H9 (cell line): Measurements from ENCODE around the gene MAP7. TPM values are rescaled to one million over a fixed set of nuclear protein-coding genes. Genes with fewer than 3 reads are reported as not detected.

Experiments
- DNase-seq: peaks from one replicate; pipeline ENCODE4 v3.0.0-alpha.2; 2017
- H2AFZ ChIP-seq: one replicate; pipeline ENCODE4 v1.6.1; 2013; ENCODE audit warnings: mild to moderate bottlenecking, low read length, control low read depth, moderate library complexity
- H2AK5ac ChIP-seq: 2 replicates; pipeline ENCODE4 v1.6.1; 2013; ENCODE audit warnings: low read length, control low read depth, mixed read lengths; ENCODE audit not compliant: insufficient read length
- H2BK120ac ChIP-seq: one replicate; pipeline ENCODE4 v1.6.1; 2013; ENCODE audit warnings: low read depth, mild to moderate bottlenecking, low read length, control low read depth, inconsistent platforms; ENCODE audit not compliant: poor library complexity, severe bottlenecking
- H2BK12ac ChIP-seq: 2 replicates; pipeline ENCODE4 v1.6.1; 2013; ENCODE audit warnings: low read length, control low read depth, mixed read lengths, low read depth; ENCODE audit not compliant: insufficient read length
- H2BK15ac ChIP-seq: 2 replicates; pipeline ENCODE4 v1.6.1; 2013; ENCODE audit warnings: low read depth, low read length, control low read depth
- H2BK20ac ChIP-seq: one replicate; pipeline ENCODE4 v1.6.1; 2013; ENCODE audit warnings: low read depth, mild to moderate bottlenecking, low read length, control low read depth, inconsistent platforms; ENCODE audit not compliant: poor library complexity, severe bottlenecking
- H2BK5ac ChIP-seq: 2 replicates; pipeline ENCODE4 v1.6.1; 2013; ENCODE audit warnings: low read length, control low read depth, mixed read lengths; ENCODE audit not compliant: insufficient read length
- H3K14ac ChIP-seq: 2 replicates; pipeline ENCODE4 v1.6.1; 2013; ENCODE audit warnings: low read length, control low read depth; ENCODE audit not compliant: insufficient read depth
- H3K18ac ChIP-seq: 2 replicates; pipeline ENCODE4 v1.6.1; 2013; ENCODE audit warnings: low read depth, mild to moderate bottlenecking, mixed read lengths, low read length, control low read depth; ENCODE audit not compliant: insufficient read length
- H3K23ac ChIP-seq: 2 replicates; pipeline ENCODE4 v1.6.1; 2013; ENCODE audit warnings: low read length, control low read depth, mixed read lengths, low read depth; ENCODE audit not compliant: insufficient read length
- H3K23me2 ChIP-seq: 2 replicates; pipeline ENCODE4 v1.6.1; 2013; ENCODE audit warnings: low read depth, mild to moderate bottlenecking, mixed read lengths, low read length, control low read depth; ENCODE audit not compliant: insufficient read length, poor library complexity, severe bottlenecking
- H3K27ac ChIP-seq: 2 replicates; pipeline ENCODE4 v1.5.1; 2013; ENCODE audit warnings: low read length, control low read depth, mixed read lengths, low read depth; ENCODE audit not compliant: insufficient read length
- H3K27me3 ChIP-seq: 2 replicates; pipeline ENCODE4 v1.6.1; 2013; ENCODE audit warnings: low read length, control low read depth, inconsistent platforms; ENCODE audit not compliant: insufficient read depth
- H3K4ac ChIP-seq: 2 replicates; pipeline ENCODE4 v1.6.1; 2013; ENCODE audit warnings: low read depth, mild to moderate bottlenecking, control low read depth, inconsistent platforms, low read length, moderate library complexity
- H3K4me1 ChIP-seq: 2 replicates; pipeline ENCODE4 v1.6.1; 2013; ENCODE audit warnings: low read length, control low read depth, inconsistent platforms; ENCODE audit not compliant: insufficient read depth
- H3K4me2 ChIP-seq: 2 replicates; pipeline ENCODE4 v1.6.1; 2013; ENCODE audit warnings: low read length, control low read depth, mixed read lengths; ENCODE audit not compliant: insufficient read length, insufficient read depth
- H3K56ac ChIP-seq: 2 replicates; pipeline ENCODE4 v1.6.1; 2013; ENCODE audit warnings: low read depth, mild to moderate bottlenecking, mixed read lengths, low read length, control low read depth; ENCODE audit not compliant: insufficient read length
- H3K79me1 ChIP-seq: 2 replicates; pipeline ENCODE4 v1.6.1; 2013; ENCODE audit warnings: low read depth, mild to moderate bottlenecking, moderate library complexity, low read length, control low read depth, inconsistent platforms; ENCODE audit not compliant: insufficient read depth, poor library complexity, severe bottlenecking
- H3K79me2 ChIP-seq: 2 replicates; pipeline ENCODE4 v1.6.1; 2013; ENCODE audit warnings: low read length, control low read depth, inconsistent platforms; ENCODE audit not compliant: insufficient read depth
- H3K9ac ChIP-seq: 2 replicates; pipeline ENCODE4 v1.6.1; 2013; ENCODE audit warnings: low read length, control low read depth, mixed read lengths; ENCODE audit not compliant: insufficient read length; ENCODE audit errors: extremely low read depth
- H3K9me3 ChIP-seq: one replicate; pipeline ENCODE4 v1.6.1; 2013; ENCODE audit warnings: low read depth, low read length, inconsistent platforms; ENCODE audit not compliant: control insufficient read depth
- H3T11ph ChIP-seq: one replicate; pipeline ENCODE4 v1.6.1; 2013; ENCODE audit warnings: mild to moderate bottlenecking, low read length, control low read depth, inconsistent platforms
- H4K20me1 ChIP-seq: one replicate; pipeline ENCODE4 v1.6.1; 2013; ENCODE audit not compliant: control insufficient read depth, insufficient read length, insufficient read depth
- H4K5ac ChIP-seq: 2 replicates; pipeline ENCODE4 v1.6.1; 2013; ENCODE audit warnings: low read depth, mild to moderate bottlenecking, mixed read lengths, low read length, control low read depth; ENCODE audit not compliant: insufficient read length
- H4K8ac ChIP-seq: replicated peaks from 2 replicates; pipeline ENCODE4 v1.6.1; 2013; ENCODE audit warnings: low read length, control low read depth, mixed read lengths, low read depth; ENCODE audit not compliant: insufficient read length
- H4K91ac ChIP-seq: 2 replicates; pipeline ENCODE4 v1.6.1; 2013; ENCODE audit warnings: low read depth, mild to moderate bottlenecking, moderate library complexity, mixed read lengths, low read length, control low read depth; ENCODE audit not compliant: insufficient read length
- H3K27ac Mint-ChIP-seq, 3 experiments: 2 replicates in 2 of 3; 3 replicates in 1 of 3; pipeline ENCODE4 v1.8.0; 2020 to 2021; ENCODE audit warnings: mixed read lengths in 3 of 3, mild to moderate bottlenecking in 1 of 3, moderate library complexity in 1 of 3
- H3K27me3 Mint-ChIP-seq: 2 replicates; pipeline ENCODE4 v1.8.0; 2021; ENCODE audit warnings: low read depth, mild to moderate bottlenecking, moderate library complexity, mixed read lengths
- H3K36me3 Mint-ChIP-seq, 3 experiments: 2 replicates in 2 of 3; 3 replicates in 1 of 3; pipeline ENCODE4 v1.8.0; 2020 to 2021; ENCODE audit warnings: low read depth in 3 of 3, mixed read lengths in 3 of 3; ENCODE audit not compliant: insufficient read depth in 1 of 3
- H3K4me1 Mint-ChIP-seq, 2 experiments: 2 replicates each; pipeline ENCODE4 v1.8.0; 2020; ENCODE audit warnings: mixed read lengths in 2 of 2
- H3K4me3 Mint-ChIP-seq, 2 experiments: 2 replicates in 1 of 2; 3 replicates in 1 of 2; pipeline ENCODE4 v1.8.0; 2020 to 2021; ENCODE audit warnings: mild to moderate bottlenecking in 2 of 2, mixed read lengths in 2 of 2, moderate library complexity in 1 of 2
- H3K9me3 Mint-ChIP-seq, 2 experiments: 2 replicates in 1 of 2; 3 replicates in 1 of 2; pipeline ENCODE4 v1.8.0; 2020; ENCODE audit warnings: mild to moderate bottlenecking in 2 of 2, mixed read lengths in 2 of 2, moderate library complexity in 1 of 2
- WGBS: extraction: QIAGEN DNeasy Blood & Tissue Kit; methylation state at CpG from one replicate; pipeline ENCODE4 v1.1.7; 2013; ENCODE audit warnings: missing lambda C conversion rate, low lambda C conversion rate, mixed read lengths; ENCODE audit not compliant: insufficient read length; ENCODE audit errors: extremely low coverage; 5-methylcytosine and 5-hydroxymethylcytosine counted together
- total RNA-seq: library from RNA; stranded (reverse); gene quantifications from 2 replicates; pipeline ENCODE4 v1.2.1, GENCODE V29; 2021
- TF ChIP-seq, protein P1 (sequence below): fragments of 200-600 bp; sonication (generic); conservative IDR thresholded peaks from 3 replicates; pipeline ENCODE4 v1.8.0; 2021; ENCODE audit warnings: antibody characterized with exemption, mild to moderate bottlenecking

Gene MAP7
- total RNA-seq, 1 experiment from 2014 or later = 51.1 TPM

GRCh38 chr6:136405420-136406029 is 144.7 kb downstream of the MAP7 start:
- peak overlapping the region; percentile 2 to 84 (median 28); a peak in 6 of 7 replicates for H3K27ac Mint-ChIP-seq
- no peak overlapping the region for H4K5ac ChIP-seq
- H2BK20ac ChIP-seq = no peak overlapping the region
- H3K56ac ChIP-seq = no peak overlapping the region
- no peak overlapping the region for H2BK120ac ChIP-seq
- no peaks in the 10 kb centered on the region for H3K27me3 Mint-ChIP-seq
- TF ChIP-seq, protein P1, sequence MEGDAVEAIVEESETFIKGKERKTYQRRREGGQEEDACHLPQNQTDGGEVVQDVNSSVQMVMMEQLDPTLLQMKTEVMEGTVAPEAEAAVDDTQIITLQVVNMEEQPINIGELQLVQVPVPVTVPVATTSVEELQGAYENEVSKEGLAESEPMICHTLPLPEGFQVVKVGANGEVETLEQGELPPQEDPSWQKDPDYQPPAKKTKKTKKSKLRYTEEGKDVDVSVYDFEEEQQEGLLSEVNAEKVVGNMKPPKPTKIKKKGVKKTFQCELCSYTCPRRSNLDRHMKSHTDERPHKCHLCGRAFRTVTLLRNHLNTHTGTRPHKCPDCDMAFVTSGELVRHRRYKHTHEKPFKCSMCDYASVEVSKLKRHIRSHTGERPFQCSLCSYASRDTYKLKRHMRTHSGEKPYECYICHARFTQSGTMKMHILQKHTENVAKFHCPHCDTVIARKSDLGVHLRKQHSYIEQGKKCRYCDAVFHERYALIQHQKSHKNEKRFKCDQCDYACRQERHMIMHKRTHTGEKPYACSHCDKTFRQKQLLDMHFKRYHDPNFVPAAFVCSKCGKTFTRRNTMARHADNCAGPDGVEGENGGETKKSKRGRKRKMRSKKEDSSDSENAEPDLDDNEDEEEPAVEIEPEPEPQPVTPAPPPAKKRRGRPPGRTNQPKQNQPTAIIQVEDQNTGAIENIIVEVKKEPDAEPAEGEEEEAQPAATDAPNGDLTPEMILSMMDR = no peak
- H3K27ac ChIP-seq = no peak overlapping the region
- H3T11ph ChIP-seq = no peak overlapping the region
- peaks cover 0 to 3% of the 10 kb centered on the region in 2 experiments; a peak in 1 of 5 replicates for H3K9me3 Mint-ChIP-seq
- H3K4ac ChIP-seq = no peak overlapping the region
- no peak overlapping the region for H3K9ac ChIP-seq
- no peaks in the 10 kb centered on the region for H4K20me1 ChIP-seq
- 0 out of 2 replicates have a peak, but pooled peaks cover 2% of the 10 kb centered on the region for H3K4me1 ChIP-seq
- H3K4me2 ChIP-seq = no peak overlapping the region
- no peaks in the 10 kb centered on the region for H3K23me2 ChIP-seq
- no peak overlapping the region for H3K4me3 Mint-ChIP-seq
- H2AFZ ChIP-seq = no peak overlapping the region
- no CpG with 5 or more reads among the region's 3 CpGs for WGBS
- no peak overlapping the region for H3K23ac ChIP-seq
- H3K18ac ChIP-seq = no peak overlapping the region
- H3K9me3 ChIP-seq = no peaks in the 10 kb centered on the region
- H3K14ac ChIP-seq = no peak overlapping the region
- no peak overlapping the region for H2BK5ac ChIP-seq
- no peak overlapping the region for H2BK15ac ChIP-seq
- no peaks in the 10 kb centered on the region for H3K79me1 ChIP-seq
- H3K4me1 Mint-ChIP-seq = peaks cover 6 to 13% of the 10 kb centered on the region in 2 experiments
- no peaks in the 10 kb centered on the region for H3K79me2 ChIP-seq
- no peak overlapping the region for H2BK12ac ChIP-seq
- H4K8ac ChIP-seq = no peak overlapping the region
- H4K91ac ChIP-seq = no peak overlapping the region
- DNase-seq = no peak
- H2AK5ac ChIP-seq = no peak overlapping the region
- no peaks in the 10 kb centered on the region for H3K27me3 ChIP-seq
- H3K36me3 Mint-ChIP-seq = peaks cover 8 to 14% (median 8%) of the 10 kb centered on the region in 3 experiments; a peak in 6 of 7 replicates
